HG03064 (cell line): ENCODE measurements around the gene RUFY1.

Experiments
- ATAC-seq: cut with Tn5 transposase; IDR thresholded peaks from one replicate; pipeline ENCODE4 v1.9.1; 2021; ENCODE audit warnings: low read depth; ENCODE audit not compliant: unreplicated experiment

The RUFY1 gene

DNA sequence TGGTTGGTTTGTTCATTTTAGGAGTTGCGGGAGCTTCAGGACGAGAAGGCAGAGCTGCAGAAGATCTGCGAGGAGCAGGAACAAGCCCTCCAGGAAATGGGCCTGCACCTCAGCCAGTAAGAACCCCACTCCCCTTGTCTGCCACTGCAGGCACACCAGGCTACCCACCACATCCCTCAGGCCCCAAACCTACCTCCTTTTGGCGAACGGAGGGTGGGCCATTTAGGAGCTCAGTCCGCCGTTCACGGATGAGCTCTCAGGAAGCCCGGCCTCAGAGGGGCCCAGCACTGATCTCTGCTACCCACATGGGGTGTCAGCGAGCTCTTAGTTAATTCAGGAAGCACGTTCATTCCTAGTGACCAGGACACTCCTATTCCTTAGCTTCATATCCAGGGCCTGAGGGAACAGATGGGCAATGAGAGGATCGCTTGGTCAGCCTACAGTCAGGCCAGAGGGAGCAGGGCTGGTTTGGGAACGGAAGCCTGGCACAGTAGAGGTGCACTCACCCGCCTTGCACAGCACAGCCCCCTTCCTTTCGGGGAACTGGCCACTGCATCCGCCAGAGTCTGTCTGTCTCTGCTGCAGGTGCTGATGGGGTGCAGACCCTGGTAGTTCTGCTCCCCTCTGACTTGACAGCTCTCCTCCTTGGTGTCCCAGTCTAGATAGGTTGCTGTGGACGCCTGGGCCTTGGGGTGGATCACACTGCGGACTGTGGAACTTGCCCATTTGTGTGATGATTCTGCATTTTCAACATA is 51.7 kb downstream of the RUFY1 start:
- no peak for ATAC-seq

DNA sequence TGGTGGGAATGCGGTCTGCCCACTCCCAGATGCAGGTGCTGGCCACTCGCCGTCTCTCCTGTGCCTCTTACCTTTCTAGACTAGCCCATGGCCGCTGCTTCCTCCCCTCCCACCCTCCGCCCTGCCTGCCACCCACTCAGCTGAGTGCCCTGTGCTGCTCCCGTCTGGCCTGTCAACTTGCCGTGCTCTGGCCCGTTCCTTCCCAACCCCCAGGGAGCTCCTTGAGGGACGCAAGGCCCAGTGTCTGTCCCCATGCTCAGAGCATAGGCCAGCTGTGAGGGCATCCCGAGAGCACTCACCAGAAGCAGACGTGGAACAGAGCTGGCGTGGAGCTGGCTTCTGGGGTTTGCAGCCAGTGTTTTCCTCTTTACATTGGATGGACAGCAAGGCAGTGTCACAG is 53.0 kb downstream of the RUFY1 start:
- no peak for ATAC-seq

DNA sequence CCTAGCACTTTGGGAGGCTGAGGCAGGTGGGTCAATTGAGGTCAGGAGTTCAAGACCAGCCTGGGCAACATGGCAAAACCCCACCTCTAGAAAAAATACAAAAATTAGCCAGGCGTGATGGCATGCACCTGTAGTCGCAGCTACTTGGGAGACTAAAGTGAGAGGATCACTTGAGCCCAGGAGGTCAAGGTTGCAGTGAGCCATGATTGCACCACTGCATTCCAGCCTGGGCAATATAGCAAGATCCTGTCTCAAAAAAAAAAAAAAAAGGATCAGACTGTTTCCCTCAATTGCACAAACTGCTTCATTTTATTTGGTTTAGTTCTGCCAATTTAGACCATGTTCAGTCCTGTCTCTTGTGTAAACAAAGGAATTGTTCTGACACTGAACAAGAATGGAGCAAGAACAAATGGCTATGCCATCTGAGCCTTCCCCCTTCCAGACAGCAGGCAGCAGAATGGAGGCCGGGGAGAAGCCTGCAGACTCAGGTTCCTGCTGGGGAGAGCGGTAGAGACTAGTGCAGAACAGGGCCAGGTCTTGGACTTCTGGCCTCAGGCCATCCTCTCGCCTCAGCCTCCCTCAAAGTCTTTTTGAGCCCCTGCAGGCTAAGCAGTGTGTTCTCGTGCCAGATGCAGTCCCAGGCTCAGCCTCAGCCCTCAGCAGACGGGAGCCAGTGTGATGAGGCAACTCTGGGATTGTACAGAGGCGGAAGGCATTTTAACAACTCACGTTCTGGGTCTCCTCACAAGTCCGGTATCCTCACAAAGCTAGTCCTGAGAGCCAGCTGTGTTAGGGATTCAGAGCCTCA is 54.9 kb downstream of the RUFY1 start:
- no peak for ATAC-seq

DNA sequence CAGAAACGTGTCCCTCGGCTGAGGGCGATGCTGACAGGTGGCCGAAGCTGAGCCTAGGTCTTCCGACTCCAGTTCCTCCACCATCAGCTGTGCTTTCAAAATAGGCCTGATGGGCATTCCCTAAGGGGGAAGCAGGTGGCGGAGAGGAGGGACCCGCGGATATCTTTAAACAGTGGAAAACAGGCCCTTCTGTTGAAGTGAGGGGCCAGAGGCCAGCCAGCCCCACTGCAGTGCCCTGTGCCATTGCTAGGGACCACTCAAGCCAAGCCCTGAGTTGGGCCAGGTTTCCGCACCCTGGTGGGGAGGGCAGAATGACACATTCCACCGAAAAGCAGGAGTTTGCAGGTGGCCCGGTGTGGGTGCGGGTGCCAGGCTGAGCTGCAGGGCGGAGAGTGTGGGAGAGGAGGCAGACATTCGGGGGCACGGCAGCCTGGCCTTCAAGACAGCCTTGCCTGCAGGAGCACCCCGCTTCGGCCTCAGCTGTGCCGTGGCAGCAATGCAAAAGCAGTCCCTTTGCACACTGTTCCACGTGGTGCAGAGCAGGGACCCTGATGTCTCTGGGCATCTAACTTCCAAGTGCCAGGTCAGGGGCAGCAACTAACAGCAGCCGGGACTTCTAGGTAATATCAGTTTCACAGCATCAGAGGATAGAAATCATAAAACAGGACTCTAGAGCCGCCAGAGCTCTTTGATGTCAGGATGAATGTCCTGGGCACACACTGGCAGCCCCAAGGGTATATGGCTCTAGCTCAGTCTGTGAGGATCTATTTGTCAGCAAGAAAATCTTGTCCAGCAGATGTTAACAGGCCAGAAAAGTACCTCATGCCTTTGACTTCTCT is 55.9 kb downstream of the RUFY1 start:
- ATAC-seq: no peak

DNA sequence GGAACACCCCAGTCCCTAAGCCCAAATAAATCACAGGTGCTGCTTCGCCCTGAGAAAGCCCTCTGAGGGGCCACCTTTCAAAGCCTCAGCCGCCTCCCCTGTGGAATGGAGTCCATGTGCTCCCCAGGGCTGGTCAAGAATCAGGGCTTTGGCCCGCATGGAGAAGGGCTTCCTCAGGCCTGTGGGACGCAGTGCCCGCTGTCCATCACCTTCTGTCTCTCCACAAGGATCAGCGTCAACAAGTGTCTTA is 56.5 kb downstream of the RUFY1 start:
- ATAC-seq: no peak

DNA sequence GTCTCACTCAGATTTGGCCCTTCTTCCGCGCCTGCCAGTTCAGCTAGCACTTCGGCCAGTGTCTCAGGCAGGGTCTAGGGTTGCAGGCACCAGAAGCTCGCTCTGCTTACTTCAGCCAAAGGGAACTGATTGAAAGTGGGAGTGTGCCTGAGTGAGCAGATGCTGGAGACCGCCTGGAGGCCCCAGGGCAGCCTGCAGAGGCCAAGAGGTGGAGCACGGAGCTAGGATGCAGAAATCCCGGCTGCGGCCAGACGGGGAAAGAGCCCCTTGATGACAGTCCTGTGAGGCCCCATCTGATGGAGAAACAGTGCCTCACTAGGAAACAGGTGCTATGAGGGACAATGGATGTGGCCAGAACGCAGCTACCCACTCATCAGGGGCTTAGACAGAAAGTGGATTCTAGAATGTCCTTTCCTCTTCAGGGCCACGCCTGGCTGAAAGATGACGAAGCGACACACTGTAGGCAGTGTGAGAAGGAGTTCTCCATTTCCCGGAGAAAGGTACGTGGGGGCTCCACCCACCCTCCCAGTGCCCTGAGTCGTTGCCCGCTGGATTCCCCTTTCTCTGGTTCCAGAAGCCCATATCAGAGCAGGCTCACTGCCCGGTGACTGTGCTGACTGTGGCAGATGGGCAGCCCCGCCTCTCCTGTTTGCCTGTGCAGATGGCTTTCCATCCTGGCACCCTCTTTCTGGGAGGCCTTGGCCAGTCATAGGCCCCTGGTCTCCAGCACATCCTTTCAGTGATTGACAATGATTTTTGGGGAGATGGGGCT is 57.0 kb downstream of the RUFY1 start:
- no peak for ATAC-seq

DNA sequence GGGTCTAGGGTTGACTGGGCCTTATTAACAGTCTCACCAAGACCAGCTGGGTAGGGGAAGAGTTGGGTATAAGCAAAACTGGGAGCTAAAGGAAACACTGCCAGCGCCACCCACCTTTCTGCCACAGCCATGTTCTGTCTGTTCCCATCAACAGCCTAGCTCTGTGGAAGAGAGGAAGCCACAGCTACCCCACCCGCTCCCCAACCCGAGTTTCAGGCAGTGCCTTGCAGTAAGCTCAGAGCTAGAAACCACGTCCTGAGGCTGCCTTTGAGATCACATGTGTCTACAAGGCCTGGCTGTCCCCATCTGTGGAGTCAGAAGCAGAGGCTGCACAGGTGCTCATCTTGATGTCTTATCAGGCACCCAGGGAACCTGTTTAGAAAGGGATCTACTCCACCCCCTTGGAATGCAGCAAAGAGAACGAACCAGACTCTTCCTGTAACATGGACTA is 57.8 kb downstream of the RUFY1 start:
- ATAC-seq: no peak

DNA sequence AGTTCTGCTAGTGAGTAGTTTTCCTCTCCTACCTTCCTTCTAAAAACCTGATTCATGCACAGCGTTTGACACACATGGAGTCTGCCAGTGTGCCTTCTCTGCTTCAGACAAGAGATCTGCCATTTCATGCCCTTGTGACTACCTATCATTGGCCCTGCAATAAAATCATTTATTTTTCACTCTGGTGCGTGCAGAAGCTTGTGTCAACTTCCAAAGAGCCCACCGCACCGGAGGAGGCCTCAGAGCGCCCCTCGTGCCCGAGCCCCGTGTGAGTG is 59.4 kb downstream of the RUFY1 start:
- no peak for ATAC-seq

DNA sequence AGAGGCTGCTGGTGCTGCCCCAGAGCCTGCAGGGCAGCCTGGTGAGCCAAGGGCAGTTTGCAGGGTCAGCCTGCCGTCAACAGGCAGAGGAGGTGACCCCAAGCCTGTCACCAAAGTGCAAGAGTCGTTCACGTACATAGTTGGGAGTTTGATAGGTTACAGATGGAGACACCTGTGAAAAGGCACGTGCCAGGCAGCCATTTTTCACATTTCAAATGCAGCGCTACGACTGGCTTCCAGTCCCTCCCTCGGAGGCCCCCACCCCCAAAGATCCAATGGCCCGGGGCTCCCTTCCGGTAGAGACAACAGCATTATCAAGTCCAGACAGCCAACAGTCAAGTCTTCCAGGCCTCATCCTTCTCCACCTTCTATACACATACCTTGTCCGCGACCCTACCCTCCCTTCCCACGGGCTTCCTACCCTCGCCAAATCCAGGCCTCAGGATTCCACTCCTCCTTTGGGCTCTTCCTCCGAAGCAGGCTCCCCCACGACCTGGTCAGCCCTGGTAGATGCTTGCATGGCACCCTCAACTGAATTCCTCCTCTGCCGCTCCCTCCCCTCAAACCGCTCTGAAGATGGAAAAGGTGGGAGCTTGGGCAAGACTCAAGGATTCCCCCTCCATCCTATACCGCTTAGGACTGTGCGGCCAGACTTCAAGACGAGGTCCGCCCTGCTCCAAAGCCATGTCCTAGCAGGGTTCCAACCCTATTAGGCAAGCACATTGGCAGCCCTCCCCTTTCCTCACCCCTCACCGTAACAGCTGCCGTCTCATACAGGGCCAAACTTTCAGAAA is 60.0 kb downstream of the RUFY1 start:
- ATAC-seq: no peak

DNA sequence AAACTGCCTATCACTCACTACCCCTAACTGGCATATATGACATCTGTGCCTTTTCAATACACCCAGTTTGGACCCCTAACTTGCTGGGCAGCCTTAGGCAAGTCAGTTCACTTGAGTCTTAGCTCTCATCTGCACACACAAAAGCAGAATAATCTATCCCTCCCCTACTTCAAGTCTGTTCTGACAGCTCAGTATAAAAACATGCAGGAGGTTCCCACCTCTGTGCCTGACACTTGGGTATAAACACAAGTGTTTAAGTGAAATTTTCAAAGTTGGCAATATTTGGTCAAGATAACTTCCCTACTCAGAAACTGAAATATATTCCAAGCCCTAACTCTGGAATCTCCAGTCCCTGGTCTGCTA is 60.5 kb downstream of the RUFY1 start:
- ATAC-seq: no peak

DNA sequence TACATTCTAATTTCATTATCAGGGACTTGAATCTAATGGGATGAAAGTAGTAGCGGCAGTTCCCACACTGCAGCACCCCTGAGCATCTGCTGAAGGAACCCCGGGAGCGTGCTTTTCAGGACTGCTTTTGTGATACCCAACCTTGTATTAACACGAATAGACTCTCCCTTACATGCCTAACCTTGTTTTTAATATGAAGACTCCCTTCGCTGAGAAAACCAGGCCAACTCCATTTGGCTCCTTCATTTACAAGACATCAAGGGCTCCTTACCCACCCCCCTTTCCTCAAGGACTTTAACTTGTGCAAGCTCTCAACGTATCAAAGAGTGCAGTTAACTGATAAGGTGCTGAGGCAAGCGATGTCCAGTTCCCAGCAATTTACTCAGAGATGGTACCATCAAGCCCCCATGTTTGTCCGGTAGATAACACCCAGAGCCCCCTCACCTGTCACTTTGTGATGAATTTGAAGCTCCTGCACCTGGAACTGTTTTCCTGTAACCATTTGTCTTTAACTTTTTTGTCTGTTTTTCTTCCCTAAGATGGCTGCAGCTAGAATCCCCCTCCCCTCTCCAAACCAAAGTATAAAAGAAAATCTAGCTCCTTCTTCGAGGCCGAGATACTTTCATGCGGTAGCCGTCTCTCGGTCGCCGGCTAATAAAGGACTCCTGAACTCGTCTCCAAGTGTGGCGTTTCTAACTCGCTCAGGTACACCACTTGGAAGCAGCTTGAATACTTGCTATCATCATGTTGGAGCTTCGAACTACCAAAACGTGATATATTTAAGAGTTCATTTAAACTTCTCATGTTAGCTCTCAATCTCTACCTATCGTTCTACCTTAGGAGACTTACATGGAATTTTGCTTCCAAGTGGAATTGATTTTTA is 62.5 kb downstream of the RUFY1 start:
- ATAC-seq: no peak

DNA sequence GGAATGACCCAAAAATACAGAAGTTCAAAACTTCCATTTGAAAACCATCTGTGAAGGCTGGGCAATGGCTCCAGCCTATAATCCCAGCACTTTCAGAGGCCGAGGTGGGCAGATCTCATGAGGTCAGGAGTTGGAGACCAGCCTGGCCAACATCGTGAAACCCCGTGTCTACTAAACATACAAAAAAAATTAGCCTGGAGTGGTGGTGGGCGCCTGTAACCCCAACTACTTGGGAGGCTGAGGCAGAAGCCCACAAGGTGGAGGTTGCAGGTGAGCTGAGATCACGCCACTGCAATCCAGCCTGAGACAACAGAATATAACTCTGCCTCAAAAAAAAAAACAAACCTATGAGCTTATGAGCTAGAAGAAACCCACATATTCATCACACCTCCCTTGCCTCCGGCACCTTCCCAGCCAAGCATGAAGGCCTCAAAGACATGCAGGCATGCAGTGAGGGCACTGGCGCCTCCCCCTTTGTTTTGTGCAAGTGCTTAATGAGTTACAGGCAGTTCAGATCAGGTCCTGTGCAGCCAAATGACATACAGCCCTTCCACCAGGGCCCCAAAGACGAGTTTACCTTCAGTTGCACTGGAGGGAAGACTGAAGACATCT is 63.2 kb downstream of the RUFY1 start:
- no peak for ATAC-seq

DNA sequence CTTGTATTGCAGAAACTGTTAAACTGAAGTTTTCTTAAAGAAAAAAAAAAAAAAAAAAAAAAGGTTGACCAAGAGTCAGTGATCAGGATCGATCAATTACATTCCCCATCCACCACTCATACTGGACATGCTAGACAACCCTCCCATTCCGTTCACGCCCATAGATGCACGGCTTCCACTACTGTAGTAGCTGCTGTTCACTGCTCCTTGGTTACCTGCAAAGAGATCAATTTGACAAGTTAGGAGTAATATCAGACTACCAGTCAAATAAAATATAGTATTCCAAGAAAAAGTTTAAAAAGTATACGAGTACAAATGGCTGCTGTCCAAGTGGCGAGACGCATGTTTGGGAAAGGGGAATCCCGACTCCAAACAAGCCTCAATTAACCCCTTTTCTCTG is 64.4 kb downstream of the RUFY1 start:
- ATAC-seq: no peak

DNA sequence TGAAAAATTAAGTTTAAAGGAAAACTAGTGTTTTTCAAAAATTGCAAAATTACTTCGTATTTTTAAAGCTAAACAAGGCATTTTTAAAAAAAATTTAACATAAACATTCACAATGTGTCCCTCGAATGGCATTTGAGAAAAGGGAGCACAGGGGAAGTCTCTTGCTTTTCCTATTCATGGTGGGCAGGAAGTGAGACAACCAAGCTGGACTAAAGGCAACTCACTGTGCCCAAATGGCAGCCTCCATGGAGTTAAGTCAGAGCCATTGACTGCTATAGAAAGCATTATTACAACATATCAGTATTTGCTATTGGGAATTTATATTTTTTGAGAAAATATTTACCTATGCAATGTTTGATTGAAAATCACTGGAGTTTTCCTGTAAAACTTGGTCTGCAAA is 64.8 kb downstream of the RUFY1 start:
- no peak for ATAC-seq

DNA sequence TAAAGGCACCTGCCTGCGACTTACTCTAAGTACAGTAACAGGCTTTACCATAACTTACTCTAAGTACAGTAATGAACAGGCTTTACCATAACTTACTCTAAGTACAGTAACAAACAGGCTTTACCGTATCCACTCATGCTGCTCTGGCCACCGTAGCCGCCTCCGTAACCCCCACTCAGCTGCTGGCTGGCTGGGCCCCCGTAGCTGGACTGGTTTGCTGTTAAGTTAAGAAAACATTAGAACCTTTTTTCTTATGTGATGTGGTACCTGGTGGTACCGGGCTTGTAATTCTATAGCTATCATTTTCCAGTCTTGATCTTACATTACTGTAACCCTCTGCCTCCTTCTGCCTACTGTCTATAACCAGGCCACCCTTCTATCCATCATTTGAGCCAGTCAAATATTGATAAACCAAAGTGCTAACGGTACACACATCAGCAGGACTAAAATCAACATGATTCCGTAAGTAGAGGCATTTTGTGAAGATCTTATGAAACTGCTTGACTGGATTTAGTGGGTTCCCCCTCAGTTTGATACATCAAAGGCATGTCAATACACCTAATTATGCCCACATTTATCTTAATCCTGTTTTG is 65.7 kb downstream of the RUFY1 start:
- ATAC-seq: no peak

DNA sequence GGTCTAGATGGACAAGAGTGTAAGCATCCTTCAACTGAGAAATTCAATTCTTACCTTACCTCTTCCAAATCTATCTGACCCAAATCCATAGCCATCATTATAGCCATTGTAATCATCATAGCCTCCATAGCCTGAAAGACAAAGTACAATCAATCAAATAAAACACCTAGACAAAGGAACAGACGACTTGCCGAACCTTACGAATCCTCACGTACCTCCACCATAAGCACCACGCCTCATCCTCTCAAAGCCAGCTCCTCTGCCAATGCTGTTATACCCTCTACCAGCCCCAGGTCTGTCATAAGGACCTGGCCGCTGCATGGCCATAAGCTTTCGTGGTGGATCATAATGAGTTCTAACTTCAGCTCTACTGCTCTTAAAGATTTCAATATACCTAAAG is 67.6 kb downstream of the RUFY1 start:
- no peak for ATAC-seq

DNA sequence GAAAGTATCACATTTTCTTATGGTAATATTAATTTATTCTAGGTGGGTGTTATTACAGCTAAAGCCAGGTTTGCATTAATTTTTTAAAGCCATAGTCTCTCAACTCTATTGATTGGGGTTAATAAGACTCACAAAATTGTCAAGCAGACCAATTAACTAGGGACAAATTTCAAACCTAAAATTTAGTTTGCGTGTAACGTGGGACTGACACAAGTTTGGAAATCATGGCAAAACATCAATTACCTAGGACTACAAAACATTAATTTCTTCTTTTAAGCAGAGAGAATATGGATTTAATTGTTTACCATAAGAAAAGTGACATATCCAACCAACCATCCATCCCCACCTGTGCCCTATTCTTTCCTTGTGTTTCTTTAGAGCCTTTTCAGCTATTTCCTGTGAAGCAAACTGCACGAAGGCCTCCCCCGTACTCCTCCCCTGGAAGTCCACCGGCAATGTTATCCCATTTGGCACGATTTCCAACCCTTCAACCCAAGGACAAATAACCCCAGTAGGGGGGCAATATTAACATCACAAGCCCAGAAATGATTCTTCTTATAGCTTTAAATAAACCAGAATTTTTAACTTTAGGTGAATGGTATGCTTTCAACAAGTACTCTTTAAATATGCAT is 68.7 kb downstream of the RUFY1 start:
- no peak for ATAC-seq

DNA sequence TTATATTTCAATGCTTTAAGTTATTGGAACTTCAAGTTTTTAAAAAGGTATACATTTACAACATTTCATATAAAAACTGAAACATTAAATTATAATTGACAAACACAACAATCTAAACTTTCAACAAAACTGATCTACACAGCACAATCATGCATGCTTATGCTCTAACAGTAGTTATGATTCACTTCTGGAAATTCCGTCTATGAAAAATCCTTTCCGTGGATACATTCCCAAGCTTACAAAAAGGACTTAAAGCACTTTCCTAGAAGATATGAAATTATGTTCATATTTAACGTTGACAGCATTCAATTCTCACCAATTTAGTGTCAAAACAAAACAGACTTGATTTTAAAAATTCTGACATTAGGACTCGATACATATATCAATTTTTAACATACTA is 69.4 kb downstream of the RUFY1 start:
- no peak for ATAC-seq
